Measurements from ENCODE around the gene ALPL. TPM values are rescaled to one million over a fixed set of nuclear protein-coding genes. Genes with fewer than 3 reads are reported as not detected.

ALPL gene
- total RNA-seq, 1 experiment from 2014 or later: 84.8 TPM

DNA sequence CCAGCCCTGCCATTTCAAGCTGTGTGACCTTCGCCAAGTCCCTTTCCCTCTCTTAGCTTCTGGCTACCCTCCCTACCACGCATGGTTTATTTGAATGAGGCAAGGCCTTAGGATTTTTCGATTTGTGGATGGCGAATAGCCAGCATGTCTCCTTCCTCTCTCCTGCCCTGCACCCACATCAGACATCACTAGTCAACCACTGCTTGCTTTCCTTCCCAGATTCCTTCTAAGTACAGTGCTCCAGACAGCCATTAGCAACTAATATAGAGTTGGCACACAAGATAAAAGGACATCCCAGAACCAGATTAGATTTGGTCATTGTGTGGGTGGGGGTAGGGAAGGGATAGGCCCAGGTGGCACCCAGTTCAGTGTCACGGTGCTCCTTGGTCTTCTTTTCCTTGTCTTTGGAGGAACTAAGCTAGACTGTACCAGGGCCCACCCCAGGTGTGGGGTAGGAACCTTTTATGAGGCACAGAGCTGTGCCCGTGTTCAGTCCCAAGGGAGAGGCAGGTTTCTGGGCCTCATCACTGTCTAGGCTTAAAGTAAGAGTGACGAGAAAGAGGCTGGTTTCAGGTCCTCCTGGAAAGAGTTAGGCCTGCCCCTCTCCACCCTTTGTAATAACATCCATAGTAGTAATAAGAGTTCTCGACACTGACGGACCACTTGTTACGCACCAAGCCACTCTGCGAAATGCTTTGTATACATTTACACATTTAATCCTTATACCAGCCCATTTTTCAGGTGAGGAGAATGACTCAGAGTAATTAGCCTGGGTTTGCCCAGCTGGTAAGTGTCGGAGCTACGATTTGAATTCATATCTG is 8.6 kb downstream of the ALPL start:
- peaks cover 2% of the 10 kb centered on the region for H3K79me2 ChIP-seq (ENCODE audit: insufficient read depth, low read length)
- TF ChIP-seq, protein P1, sequence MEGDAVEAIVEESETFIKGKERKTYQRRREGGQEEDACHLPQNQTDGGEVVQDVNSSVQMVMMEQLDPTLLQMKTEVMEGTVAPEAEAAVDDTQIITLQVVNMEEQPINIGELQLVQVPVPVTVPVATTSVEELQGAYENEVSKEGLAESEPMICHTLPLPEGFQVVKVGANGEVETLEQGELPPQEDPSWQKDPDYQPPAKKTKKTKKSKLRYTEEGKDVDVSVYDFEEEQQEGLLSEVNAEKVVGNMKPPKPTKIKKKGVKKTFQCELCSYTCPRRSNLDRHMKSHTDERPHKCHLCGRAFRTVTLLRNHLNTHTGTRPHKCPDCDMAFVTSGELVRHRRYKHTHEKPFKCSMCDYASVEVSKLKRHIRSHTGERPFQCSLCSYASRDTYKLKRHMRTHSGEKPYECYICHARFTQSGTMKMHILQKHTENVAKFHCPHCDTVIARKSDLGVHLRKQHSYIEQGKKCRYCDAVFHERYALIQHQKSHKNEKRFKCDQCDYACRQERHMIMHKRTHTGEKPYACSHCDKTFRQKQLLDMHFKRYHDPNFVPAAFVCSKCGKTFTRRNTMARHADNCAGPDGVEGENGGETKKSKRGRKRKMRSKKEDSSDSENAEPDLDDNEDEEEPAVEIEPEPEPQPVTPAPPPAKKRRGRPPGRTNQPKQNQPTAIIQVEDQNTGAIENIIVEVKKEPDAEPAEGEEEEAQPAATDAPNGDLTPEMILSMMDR (conservative IDR thresholded peaks at IDR 0.05): no peak
- no peak overlapping the region for H3K27ac ChIP-seq (ENCODE audit: insufficient read length, low read depth, low read length)
- H3T11ph ChIP-seq (ENCODE audit: low read length): no peak overlapping the region
- H3K36me3 Mint-ChIP-seq (ENCODE audit: insufficient read depth in 1 of 3, low read depth in 3 of 3): no peaks in the 10 kb centered on the region; a peak in 2 of 7 replicates
- H3K27me3 ChIP-seq (ENCODE audit: insufficient read depth, low read length): no peaks in the 10 kb centered on the region
- no peak overlapping the region for H3K9ac ChIP-seq (ENCODE audit: extremely low read depth, insufficient read length, low read length)
- H3K18ac ChIP-seq (ENCODE audit: insufficient read length, low read depth, low read length): no peak overlapping the region
- H3K4me3 Mint-ChIP-seq: peak overlapping the region in 1 of 2 experiments; percentile 17; a peak in 1 of 5 replicates
- H3K9me3 ChIP-seq (ENCODE audit: control insufficient read depth, low read depth, low read length): no peaks in the 10 kb centered on the region
- no CpG with 5 or more reads among the region's 13 CpGs for WGBS (ENCODE audit: extremely low coverage, insufficient read length, low lambda C conversion rate)
- no peak overlapping the region for H3K23ac ChIP-seq (ENCODE audit: insufficient read length, low read depth, low read length)
- no peak overlapping the region for H2BK5ac ChIP-seq (ENCODE audit: insufficient read length, low read length)
- H3K4ac ChIP-seq (ENCODE audit: low read depth, low read length): no peak overlapping the region
- H2BK12ac ChIP-seq (ENCODE audit: insufficient read length, low read depth, low read length): no peak overlapping the region
- H2BK120ac ChIP-seq (ENCODE audit: low read depth, low read length, poor library complexity, severe bottlenecking): no peak overlapping the region
- H2AK5ac ChIP-seq (ENCODE audit: insufficient read length, low read length): no peak overlapping the region
- peaks cover 40 to 55% of the 10 kb centered on the region in 2 experiments for H3K4me1 Mint-ChIP-seq
- no peak overlapping the region; the same call in 1 of the 2 replicates for H3K14ac ChIP-seq (ENCODE audit: insufficient read depth, low read length)
- no peak overlapping the region for H4K8ac ChIP-seq (replicated peaks; ENCODE audit: insufficient read length, low read depth, low read length)
- peak overlapping the region in 2 of 3 experiments; percentile 19 to 88; a peak in 3 of 7 replicates for H3K27ac Mint-ChIP-seq
- peaks cover 10% of the 10 kb centered on the region; the same call in 1 of the 2 replicates for H3K4me1 ChIP-seq (ENCODE audit: insufficient read depth, low read length)
- H3K79me1 ChIP-seq (ENCODE audit: insufficient read depth, low read depth, low read length, poor library complexity, severe bottlenecking): no peaks in the 10 kb centered on the region
- no peaks in the 10 kb centered on the region for H3K9me3 Mint-ChIP-seq
- no peak overlapping the region for H2AFZ ChIP-seq (ENCODE audit: low read length)
- H3K27me3 Mint-ChIP-seq (ENCODE audit: low read depth): no peaks in the 10 kb centered on the region
- H3K4me2 ChIP-seq (ENCODE audit: insufficient read depth, insufficient read length, low read length): no peak overlapping the region
- H4K5ac ChIP-seq (ENCODE audit: insufficient read length, low read depth, low read length): no peak overlapping the region
- H2BK15ac ChIP-seq (ENCODE audit: low read depth, low read length): no peak overlapping the region; the same call in 1 of the 2 replicates
- H4K20me1 ChIP-seq (ENCODE audit: control insufficient read depth, insufficient read depth, insufficient read length): no peaks in the 10 kb centered on the region
- no peak overlapping the region for H3K56ac ChIP-seq (ENCODE audit: insufficient read length, low read depth, low read length)
- no peak overlapping the region for H4K91ac ChIP-seq (ENCODE audit: insufficient read length, low read depth, low read length)
- no peaks in the 10 kb centered on the region for H3K23me2 ChIP-seq (ENCODE audit: insufficient read length, low read depth, low read length, poor library complexity, severe bottlenecking)
- H2BK20ac ChIP-seq (ENCODE audit: low read depth, low read length, poor library complexity, severe bottlenecking): no peak overlapping the region
- no peak for DNase-seq
